ENCODE results near the gene MYF5.

DNA sequence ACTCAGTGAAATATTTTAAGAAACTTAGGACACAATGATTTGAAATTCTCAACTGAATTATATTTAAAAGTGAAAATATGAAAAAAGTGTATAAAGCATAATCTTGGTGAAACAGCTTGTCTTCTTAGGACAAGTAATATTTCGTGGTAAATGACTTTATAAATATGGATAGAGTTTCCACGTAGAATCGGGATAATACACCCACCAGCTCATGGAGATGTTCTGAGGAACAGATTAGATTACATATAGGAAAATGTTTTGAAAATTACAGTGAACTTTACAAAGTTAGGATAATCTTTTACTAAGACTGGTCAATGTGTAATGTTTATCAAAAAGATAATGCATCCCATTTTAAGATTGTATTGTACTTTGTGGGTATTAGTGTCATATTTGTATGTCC, 34.9 kb upstream of the MYF5 start:
- TF ChIP-seq, protein P1, sequence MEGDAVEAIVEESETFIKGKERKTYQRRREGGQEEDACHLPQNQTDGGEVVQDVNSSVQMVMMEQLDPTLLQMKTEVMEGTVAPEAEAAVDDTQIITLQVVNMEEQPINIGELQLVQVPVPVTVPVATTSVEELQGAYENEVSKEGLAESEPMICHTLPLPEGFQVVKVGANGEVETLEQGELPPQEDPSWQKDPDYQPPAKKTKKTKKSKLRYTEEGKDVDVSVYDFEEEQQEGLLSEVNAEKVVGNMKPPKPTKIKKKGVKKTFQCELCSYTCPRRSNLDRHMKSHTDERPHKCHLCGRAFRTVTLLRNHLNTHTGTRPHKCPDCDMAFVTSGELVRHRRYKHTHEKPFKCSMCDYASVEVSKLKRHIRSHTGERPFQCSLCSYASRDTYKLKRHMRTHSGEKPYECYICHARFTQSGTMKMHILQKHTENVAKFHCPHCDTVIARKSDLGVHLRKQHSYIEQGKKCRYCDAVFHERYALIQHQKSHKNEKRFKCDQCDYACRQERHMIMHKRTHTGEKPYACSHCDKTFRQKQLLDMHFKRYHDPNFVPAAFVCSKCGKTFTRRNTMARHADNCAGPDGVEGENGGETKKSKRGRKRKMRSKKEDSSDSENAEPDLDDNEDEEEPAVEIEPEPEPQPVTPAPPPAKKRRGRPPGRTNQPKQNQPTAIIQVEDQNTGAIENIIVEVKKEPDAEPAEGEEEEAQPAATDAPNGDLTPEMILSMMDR (IDR thresholded peaks at IDR 0.05) = no peak
- TF ChIP-seq POLR2A (IDR thresholded peaks at IDR 0.05) = no peak

All from ovary (tissue), 3 donors.